Measurements from ENCODE around the gene FSIP1.

- no peak for TF ChIP-seq GATA3 (IDR thresholded peaks at IDR 0.05; ENCODE audit: low read depth, low read length)
- TF ChIP-seq GATA2 (IDR thresholded peaks at IDR 0.05; ENCODE audit: low read depth, low read length) = no peak
Measured at GRCh38 chr15:39579487-39580116, 203.0 kb downstream of the FSIP1 start.
